Ishikawa (cell line): ENCODE measurements around the gene SYNE1.

ENCODE experiments used
- FOXM1 ChIP-seq: IDR thresholded peaks from 2 replicates; pipeline ENCODE4 v1.6.1; 2012; ENCODE audit warnings: low read depth, borderline replicate concordance
- REST ChIP-seq: IDR thresholded peaks from 2 replicates; pipeline ENCODE4 v1.6.1; 2012; ENCODE audit warnings: low read depth, mild to moderate bottlenecking
- TAF1 ChIP-seq: IDR thresholded peaks from 2 replicates; pipeline ENCODE4 v1.6.1; 2012; ENCODE audit warnings: low read depth, mild to moderate bottlenecking
- USF1 ChIP-seq: IDR thresholded peaks from 2 replicates; pipeline ENCODE4 v1.6.1; 2012

GRCh38 chr6:152391179-152391880 lies 245.8 kb downstream of the SYNE1 start:
- TF ChIP-seq USF1: no peak
- no peak for TF ChIP-seq FOXM1
- TF ChIP-seq TAF1: no peak
- no peak for TF ChIP-seq REST
